ENCODE measurements around the gene ATE1. TPM values are rescaled to one million over a fixed set of nuclear protein-coding genes. Genes with fewer than 3 reads are reported as not detected.

ATE1 gene
- total and polyA plus RNA-seq, 10 of the 15 experiments (the other 5 are each of a cell fraction or from before 2014, with no cell fraction given) = 4.3 to 22.7 (median 15.9) TPM

- TF ChIP-seq SMC3 (IDR thresholded peaks at IDR 0.05; ENCODE audit: borderline replicate concordance, low read length) (no peak), REST (IDR thresholded peaks at IDR 0.05; ENCODE audit: low read depth, low read length) (no peak)
Observed at GRCh38 chr10:121783782-121784372, 144.0 kb downstream of the ATE1 start (continued).

GRCh38 chr10:121781101-121781500 is 146.7 kb downstream of the ATE1 start:
- no peak overlapping the region for H3K9ac ChIP-seq (ENCODE audit: control insufficient read depth, insufficient read depth, low read length)
- H3K79me2 ChIP-seq (ENCODE audit: control insufficient read depth, insufficient read depth, low read length) = no peaks in the 10 kb centered on the region
- ChIA-PET SMC1A (ENCODE audit: uncharacterized antibody, unreplicated experiment) (no interaction called here), CTCF (interaction anchor here (1.0 to 1.2 kb wide), 2 partner anchors 24 to 43 kb away, joined by 3 to 4 read pairs; no protein-coding TSS in a partner anchor), POLR2A (no interaction called here), RAD21 (ENCODE audit: unreplicated experiment) (no interaction called here)
- no peaks in the 10 kb centered on the region for H3K27me3 ChIP-seq (replicated peaks in 1 of 2; ENCODE audit: control insufficient read depth in 2 of 2, insufficient read depth in 2 of 2, low read length in 1 of 2)
- no peak overlapping the region for H3K4me2 ChIP-seq (ENCODE audit: control insufficient read depth, insufficient read depth)
- DNase-seq (ENCODE audit: low read depth, low spot score) = no peak
- H4K20me1 ChIP-seq (ENCODE audit: control insufficient read depth, insufficient read depth) = no peaks in the 10 kb centered on the region
- no peaks in the 10 kb centered on the region for H3K9me3 ChIP-seq (replicated peaks; ENCODE audit: control insufficient read depth, insufficient read depth, low read length)
- no peaks in the 10 kb centered on the region for H3K4me1 ChIP-seq (ENCODE audit: control insufficient read depth, insufficient read depth, low read length)
- ATAC-seq = no peak
- H2AFZ ChIP-seq (ENCODE audit: control insufficient read depth, low read depth, low read length) = no peak overlapping the region
- no peaks in the 10 kb centered on the region; a peak in 1 of 4 replicates for H3K36me3 ChIP-seq (ENCODE audit: control insufficient read depth in 2 of 2, insufficient read depth in 2 of 2, low read length in 1 of 2)
- no peak for FAIRE-seq
- BruUV-seq (replicated peaks) = no TSS peak
- H3K4me3 ChIP-seq = no peak overlapping the region
- no peak for TF ChIP-seq BCL3 (IDR thresholded peaks at IDR 0.05; ENCODE audit: borderline replicate concordance, insufficient read depth, low read depth, low read length, poor library complexity, severe bottlenecking)
- no peak for TF ChIP-seq POLR2AphosphoS5 (IDR thresholded peaks at IDR 0.05; ENCODE audit: low read length)
- no peak for TF ChIP-seq CUX1 (IDR thresholded peaks at IDR 0.05; ENCODE audit: insufficient replicate concordance, low read depth, low read length)
- TF ChIP-seq HDAC6 (IDR thresholded peaks at IDR 0.05; ENCODE audit: unreplicated experiment) = no peak
- no peak for TF ChIP-seq CBFB (IDR thresholded peaks at IDR 0.05; ENCODE audit: low read depth)
- in situ Hi-C loops (cut with MboI) (no loop called here), intact Hi-C loops (cut with micrococcal nuclease; ENCODE audit: unreplicated experiment) (no loop called here)
- WGBS (ENCODE audit: insufficient coverage, insufficient replicate concordance, low lambda C conversion rate, missing lambda C conversion rate) = 98% methylated on average over 4 of the region's 4 CpGs
- no peak overlapping the region for H3K27ac ChIP-seq (ENCODE audit: control insufficient read depth, insufficient read depth)

All from GM12878 (cell line).